ENCODE results near the gene DCX.

GRCh38 chrX:111270339-111270738 lies 141.7 kb downstream of the DCX start, which contains the start of gene CAPN6:
- TF ChIP-seq MAFK (IDR thresholded peaks at IDR 0.05; ENCODE audit: low read depth, low read length) (no peak), CTCF (conservative IDR thresholded peaks at IDR 0.05; ENCODE audit: low read depth, low read length) (no peak), ELK1 (IDR thresholded peaks at IDR 0.05; ENCODE audit: borderline replicate concordance, low read depth, low read length) (no peak), POLR2A (IDR thresholded peaks at IDR 0.05; ENCODE audit: low read depth, low read length) (no peak), FOS (IDR thresholded peaks at IDR 0.05; ENCODE audit: low read depth, low read length) (no peak), MXI1 (IDR thresholded peaks at IDR 0.05; ENCODE audit: borderline replicate concordance, low read depth, low read length) (no peak), RAD21 (IDR thresholded peaks at IDR 0.05; ENCODE audit: low read length) (no peak), USF2 (IDR thresholded peaks at IDR 0.05; ENCODE audit: low read depth, low read length) (no peak), CEBPB (IDR thresholded peaks at IDR 0.05; ENCODE audit: low read depth, low read length) (no peak)

All from IMR-90 (cell line).